GM12875 (cell line): ENCODE data around the gene UBE2Z.

Source experiments
- H3K4me3 ChIP-seq: one replicate; pipeline ENCODE4 v1.5.1; 2011; ENCODE audit warnings: low read depth, low read length, control low read depth
- TF ChIP-seq, protein P1 (sequence below): IDR thresholded peaks from 2 replicates; pipeline ENCODE4 v1.5.1; 2011; ENCODE audit warnings: low read depth, mild to moderate bottlenecking, control low read depth, inconsistent platforms, low read length, moderate library complexity, borderline replicate concordance; ENCODE audit not compliant: insufficient read depth

The UBE2Z gene

DNA sequence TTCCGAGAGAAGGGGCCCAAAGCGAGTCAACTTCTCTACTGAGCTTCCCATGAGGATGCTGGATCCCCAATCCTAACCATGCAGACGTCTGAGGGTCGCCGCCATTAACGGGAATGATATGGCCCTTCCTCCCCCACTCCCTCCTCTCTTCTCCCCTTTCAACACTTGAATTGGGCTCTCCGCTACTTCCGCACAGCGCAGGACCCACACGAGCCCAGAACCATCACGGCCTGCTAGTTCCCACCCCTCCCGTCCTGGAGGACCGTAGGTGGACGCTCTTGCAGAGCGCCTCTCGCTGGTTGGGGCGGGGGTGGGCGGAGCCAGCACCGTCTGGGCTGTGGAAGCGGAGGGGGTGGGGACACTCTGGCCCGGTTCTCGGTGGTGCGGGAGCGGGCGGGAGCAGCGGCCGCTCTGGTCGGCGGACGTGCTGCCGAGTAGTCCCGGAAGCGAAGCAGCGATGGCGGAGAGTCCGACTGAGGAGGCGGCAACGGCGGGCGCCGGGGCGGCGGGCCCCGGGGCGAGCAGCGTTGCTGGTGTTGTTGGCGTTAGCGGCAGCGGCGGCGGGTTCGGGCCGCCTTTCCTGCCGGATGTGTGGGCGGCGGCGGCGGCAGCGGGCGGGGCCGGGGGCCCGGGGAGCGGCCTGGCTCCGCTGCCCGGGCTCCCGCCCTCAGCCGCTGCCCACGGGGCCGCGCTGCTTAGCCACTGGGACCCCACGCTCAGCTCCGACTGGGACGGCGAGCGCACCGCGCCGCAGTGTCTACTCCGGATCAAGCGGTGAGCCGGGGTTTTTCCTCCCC, at the start of gene UBE2Z:
TSS of gene UBE2Z (plus strand) at position 361 of the 797 bp plus-strand sequence. CDS start at position 458, 97 bp downstream.
- TF ChIP-seq, protein P1, sequence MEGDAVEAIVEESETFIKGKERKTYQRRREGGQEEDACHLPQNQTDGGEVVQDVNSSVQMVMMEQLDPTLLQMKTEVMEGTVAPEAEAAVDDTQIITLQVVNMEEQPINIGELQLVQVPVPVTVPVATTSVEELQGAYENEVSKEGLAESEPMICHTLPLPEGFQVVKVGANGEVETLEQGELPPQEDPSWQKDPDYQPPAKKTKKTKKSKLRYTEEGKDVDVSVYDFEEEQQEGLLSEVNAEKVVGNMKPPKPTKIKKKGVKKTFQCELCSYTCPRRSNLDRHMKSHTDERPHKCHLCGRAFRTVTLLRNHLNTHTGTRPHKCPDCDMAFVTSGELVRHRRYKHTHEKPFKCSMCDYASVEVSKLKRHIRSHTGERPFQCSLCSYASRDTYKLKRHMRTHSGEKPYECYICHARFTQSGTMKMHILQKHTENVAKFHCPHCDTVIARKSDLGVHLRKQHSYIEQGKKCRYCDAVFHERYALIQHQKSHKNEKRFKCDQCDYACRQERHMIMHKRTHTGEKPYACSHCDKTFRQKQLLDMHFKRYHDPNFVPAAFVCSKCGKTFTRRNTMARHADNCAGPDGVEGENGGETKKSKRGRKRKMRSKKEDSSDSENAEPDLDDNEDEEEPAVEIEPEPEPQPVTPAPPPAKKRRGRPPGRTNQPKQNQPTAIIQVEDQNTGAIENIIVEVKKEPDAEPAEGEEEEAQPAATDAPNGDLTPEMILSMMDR: no peak
- H3K4me3 ChIP-seq: peak within 1 kb of the TSS; percentile 85

DNA sequence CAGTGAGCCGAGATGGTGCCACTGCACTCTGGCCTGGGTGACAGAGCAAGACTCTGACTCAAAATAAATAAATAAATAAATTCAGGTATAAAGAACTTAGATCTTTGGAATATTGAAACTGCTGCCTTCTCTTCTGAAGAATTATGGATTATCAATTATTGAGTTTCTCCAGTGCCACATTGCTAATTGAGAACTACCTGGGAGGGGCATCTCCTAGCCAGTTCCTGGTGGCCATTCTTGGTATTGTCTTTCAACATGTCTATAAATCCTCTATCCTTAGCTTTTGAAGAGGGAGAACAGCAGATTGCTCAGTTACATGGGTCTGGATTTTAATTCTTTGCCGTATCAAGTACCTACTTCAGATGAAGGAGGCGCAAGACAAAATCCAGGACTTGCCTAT, 48.2 kb upstream of the UBE2Z start:
- TF ChIP-seq, protein P1: peak; percentile 20; the same call in 1 of the 2 replicates
- H3K4me3 ChIP-seq: no peak overlapping the region

DNA sequence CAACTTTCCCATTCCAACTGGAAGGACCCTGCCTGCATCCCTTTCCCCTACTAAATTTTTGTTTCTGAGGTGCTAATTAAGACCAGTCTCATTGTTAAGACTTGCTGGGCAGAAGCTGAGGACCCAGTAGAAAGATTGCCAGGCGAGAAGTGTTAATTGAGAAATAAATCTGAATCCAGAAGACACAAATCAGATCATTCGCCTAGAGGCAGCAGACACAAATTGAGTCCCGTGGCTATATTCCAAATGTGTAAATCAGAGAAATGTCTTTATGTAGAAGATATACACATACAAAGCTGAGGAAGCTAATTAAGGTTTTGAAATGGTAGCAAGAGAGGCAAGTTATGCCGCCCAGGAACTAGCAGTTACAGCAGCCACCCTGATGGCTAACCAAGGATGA, 47.8 kb upstream of the UBE2Z start:
- TF ChIP-seq, protein P1: no peak
- H3K4me3 ChIP-seq: no peak overlapping the region

DNA sequence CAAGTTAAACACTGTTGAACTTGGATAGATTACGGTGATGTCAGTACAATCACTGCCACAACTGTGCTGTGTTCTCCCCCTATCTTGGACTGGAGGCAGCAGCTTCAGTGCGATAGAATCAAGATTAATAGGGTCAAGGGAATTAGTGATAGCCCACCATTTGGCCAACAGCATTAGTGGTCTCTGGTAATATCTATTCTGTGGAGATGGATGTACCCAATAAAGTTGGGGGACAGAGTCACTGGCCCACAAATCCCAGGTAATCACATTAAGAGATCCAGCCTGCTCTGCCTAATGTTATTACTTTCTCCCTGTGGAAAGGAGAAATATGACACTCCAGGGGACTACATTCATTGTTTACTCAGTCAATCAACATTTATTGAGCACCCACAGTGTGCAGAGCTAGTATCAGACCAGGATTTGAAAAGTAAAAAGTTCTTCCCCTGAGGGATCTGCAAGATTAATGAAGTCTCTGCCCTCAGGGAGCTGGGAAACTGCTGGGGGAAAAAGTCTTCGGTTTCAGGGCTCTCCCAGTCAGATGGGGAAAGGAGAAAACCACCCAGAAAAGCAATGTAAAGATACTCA, 39.2 kb upstream of the UBE2Z start:
- H3K4me3 ChIP-seq: no peak overlapping the region
- TF ChIP-seq, protein P1: no peak

DNA sequence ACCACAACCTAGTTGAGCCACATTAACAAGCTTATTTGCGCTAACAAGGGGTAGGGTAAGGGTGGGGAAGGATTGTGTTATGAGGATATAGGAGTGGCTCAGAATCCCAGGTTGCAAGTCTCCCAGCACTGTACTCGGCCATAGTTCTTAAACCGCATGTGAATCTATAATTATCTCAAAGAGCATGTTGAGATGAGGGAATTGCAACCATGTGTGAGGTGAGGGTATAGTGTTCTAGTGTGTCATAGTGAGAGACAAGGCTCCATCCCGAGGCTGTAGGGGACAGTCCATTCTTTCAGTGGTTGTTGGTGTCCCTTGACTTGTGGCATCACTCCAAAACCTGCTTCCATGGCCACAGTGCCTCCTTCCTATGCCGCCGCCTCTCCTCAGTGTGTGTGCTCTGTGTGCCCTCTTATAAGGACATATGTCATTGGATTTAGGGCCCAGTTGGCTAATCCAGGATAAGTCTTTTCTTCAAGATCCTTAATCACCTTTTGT, 38.3 kb upstream of the UBE2Z start:
- TF ChIP-seq, protein P1: no peak
- H3K4me3 ChIP-seq: no peak overlapping the region

DNA sequence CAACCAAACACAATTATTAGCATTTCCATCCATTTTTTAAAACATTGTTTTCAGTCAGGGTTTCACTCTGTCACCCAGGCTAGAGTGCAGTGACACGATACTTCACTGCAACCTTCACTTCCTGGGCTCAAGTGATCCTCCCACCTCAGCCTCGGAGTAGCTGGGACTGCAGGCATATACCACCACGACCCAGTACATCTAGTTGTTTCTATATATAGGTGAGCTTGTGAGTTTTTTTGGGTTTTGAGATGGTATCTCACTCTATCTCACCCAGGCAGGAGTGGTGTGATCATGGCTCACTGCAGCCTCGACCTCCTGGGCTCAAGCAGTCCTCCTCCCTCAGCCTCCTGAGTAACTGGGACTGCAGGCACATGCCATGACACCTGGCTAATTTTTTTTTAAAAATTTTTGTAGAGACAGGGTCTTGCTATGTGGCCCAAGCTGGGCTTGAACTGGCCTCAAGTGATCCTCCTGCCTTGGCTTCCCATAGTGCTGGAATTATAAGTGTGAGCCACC, 37.1 kb upstream of the UBE2Z start:
- TF ChIP-seq, protein P1: no peak
- no peak overlapping the region for H3K4me3 ChIP-seq
